HK-2 (cell line): ENCODE results near the gene SPSB1.

Source experiments
- DNase-seq: peaks from one replicate; pipeline ENCODE4 v3.0.0-alpha.2; 2018; ENCODE audit not compliant: unreplicated experiment

Gene SPSB1

GRCh38 chr1:9389968-9390367 is 97.3 kb downstream of the SPSB1 start:
- no peak for DNase-seq

DNA sequence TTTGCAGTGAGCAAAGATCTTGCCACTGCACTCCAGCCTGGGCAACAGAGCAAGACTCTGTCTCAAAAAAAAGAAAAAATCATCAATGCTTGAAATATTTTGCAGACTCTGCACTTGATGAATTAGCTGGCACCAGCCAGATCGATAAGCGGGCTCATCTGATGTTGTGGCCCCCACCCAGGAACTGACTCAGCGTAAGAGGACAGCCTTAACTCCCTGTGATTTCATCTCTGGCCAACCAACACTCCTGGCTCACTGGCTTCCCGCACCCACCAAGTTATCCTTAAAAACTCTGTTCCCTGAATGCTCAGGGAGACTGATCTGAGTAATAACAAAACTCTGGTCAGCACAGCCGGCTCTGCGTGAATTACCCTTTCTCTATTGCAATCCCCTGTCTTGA is 98.9 kb downstream of the SPSB1 start:
- DNase-seq: no peak

- DNase-seq: no peak
Measured at GRCh38 chr1:9394010-9394409, 101.3 kb downstream of the SPSB1 start.

GRCh38 chr1:9395018-9395417 is 102.3 kb downstream of the SPSB1 start:
- DNase-seq: no peak

- DNase-seq: no peak
Measured at GRCh38 chr1:9397047-9397446, 104.4 kb downstream of the SPSB1 start.

- no peak for DNase-seq
Measured at GRCh38 chr1:9397997-9398526, 105.4 kb downstream of the SPSB1 start.

- DNase-seq: peak; percentile 26
Measured at GRCh38 chr1:9399510-9400424, 107.1 kb downstream of the SPSB1 start.

GRCh38 chr1:9400425-9401079 is 107.9 kb downstream of the SPSB1 start:
- DNase-seq: peak; percentile 27

- no peak for DNase-seq
Measured at GRCh38 chr1:9401080-9401453, 108.4 kb downstream of the SPSB1 start.

DNA sequence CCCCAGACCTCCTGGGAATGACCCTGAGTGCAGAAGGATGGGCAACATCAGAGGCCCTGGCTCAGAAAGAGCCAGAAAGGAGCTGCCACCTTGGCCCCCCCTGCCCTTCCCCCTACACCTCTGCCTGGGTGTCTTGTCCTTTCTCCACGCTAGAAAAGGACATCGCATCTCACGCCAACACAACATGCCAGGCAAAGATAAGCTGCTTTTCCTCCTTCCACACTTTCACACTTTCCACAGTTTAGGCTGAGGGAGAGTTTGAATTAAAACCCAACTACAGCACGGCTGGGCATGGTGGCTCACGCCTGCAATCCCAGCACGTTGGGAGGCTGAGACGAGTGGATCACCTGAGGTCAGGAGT is 109.5 kb downstream of the SPSB1 start:
- no peak for DNase-seq

GRCh38 chr1:9402717-9403225 is 110.1 kb downstream of the SPSB1 start:
- DNase-seq: no peak

GRCh38 chr1:9404117-9404914 is 111.6 kb downstream of the SPSB1 start:
- no peak for DNase-seq

DNA sequence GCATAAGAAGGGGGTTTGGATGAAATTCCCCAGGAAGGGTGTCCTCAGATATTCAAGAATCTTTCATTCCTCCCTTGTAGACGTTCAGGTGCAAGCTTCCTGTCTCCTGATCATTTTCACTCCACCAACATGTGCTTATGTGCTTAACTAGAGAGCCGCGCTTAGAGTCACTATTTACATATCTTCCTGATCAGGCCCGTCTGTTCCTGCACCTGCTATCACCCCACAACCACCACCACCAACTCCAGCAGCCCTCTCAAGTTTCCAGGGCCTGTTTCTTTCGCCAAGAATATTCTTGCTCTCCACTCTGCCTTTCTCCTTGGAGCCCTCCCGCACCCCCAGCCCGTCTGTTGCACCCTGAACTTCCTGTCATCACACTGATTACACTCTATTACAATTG is 113.4 kb downstream of the SPSB1 start:
- DNase-seq: no peak

GRCh38 chr1:9410737-9411297 is 118.1 kb downstream of the SPSB1 start:
- no peak for DNase-seq

DNA sequence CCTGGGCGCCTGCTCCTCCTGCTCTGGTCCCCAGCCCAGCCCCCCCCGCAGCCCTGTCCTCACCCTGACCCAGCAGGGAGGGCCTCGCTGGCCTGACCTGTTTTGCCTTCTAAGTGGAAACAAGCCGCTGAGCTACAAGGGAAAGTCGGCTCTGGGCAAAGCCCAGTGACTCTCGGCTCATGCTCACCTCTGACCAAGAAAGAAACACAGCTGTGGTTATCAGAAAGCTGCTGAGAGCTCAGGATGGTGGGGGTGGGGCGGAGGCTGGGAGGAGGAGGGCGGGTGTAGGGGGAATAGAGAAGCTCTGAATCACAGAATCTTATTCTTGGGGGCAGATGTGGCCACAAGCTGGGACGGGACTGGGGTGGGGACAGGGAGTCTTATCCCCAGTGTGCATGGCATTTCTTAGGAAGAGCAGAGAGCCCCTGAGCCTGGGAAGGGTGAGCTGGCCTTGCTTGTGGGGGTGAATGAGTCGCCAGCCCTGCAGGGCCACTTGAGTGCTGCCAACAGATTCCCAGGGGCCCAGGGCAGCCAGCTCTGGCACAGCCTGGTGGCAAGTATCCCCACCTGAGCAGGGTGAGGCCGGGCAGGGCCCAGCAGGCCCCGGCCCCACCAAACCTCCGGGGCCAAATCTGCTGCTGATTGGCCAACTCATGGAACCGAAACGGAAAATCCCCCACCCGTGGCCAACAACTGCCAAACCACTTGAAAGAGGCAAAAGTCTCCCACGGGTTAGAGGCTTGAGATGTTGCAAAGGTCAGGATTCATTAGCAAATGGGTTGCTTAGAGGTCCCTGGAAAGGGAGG is 120.6 kb downstream of the SPSB1 start:
- peak; percentile 81 for DNase-seq

DNA sequence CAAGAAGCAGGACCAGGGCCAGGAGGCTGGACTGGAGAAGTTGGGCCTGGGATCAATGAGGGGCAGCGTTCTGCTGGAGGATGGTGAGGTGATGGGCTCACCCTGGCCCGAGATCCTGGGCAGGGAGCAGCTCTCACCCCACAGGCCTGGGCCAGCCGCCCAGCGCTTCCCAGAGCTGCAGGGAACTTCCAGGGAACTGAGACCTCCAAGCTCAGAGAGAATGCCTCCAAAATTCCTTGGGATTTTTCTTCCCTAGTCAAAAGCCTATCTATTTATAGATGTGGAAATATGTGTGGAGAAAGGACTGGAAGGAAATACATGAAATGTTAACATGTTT is 121.2 kb downstream of the SPSB1 start:
- peak; percentile 29 for DNase-seq

- DNase-seq: no peak
Measured at GRCh38 chr1:9416506-9416905, 123.8 kb downstream of the SPSB1 start.

DNA sequence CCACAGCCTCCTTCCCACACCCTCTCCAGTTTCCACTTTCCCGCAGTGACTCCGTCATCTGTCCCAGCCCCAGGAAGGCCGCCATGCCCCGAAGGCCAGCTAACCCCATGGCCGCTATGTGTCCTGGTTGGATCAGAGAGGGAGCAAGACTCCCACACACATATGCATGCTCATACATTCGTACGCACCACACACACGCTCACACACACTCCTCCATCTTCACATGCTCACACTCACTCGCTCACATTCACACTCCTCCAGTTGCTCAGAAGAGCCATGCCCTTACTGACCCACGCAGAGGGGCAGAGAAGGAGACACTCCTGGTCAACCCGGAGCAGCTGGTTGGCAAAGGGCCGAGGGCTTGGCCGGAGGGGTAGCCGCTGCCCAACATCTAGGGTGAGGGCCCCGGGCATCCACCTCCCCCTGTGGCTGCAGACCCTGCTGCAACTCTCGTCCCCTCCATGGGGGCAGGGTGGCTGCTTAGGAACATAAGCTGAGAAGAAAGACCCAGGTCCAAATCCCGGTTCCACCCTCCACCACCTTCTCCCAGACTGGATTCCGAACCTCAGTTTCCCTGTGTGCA is 124.3 kb downstream of the SPSB1 start:
- DNase-seq: no peak

- no peak for DNase-seq
Measured at GRCh38 chr1:9417695-9418094, 125.0 kb downstream of the SPSB1 start.

DNA sequence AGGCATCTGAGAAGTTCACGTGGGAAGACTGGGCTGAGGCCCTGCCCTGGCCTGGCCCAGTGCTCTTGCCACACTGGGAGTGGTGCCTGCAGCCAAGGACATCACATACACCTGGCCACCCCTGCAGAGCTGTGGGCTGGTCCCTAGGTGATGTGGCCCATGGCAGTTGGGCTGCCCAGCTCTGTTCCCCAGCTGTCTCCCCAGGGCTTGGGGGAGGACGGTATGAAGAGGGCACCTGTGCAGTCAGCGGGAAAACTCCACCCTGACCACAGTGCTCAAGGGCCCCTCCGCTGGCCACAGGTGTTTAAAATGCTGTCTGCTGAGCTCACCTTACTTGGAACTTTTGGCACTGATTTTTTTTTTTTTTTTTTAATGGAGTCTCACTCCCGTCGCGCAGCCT is 126.2 kb downstream of the SPSB1 start:
- DNase-seq: no peak
